GM10847 (cell line): ENCODE data around the gene CPVL.

Experiments
- POLR2A ChIP-seq: IDR thresholded peaks from 2 replicates; pipeline ENCODE4 v1.6.1; 2011; ENCODE audit not compliant: insufficient read length; ENCODE audit errors: extremely low read depth

Gene CPVL

GRCh38 chr7:29095631-29096445, 50.5 kb downstream of the CPVL start:
- no peak for TF ChIP-seq POLR2A

- TF ChIP-seq POLR2A: no peak
Measured at GRCh38 chr7:29091715-29092114, 54.6 kb downstream of the CPVL start.

- no peak for TF ChIP-seq POLR2A
Measured at GRCh38 chr7:29090836-29091601, 55.3 kb downstream of the CPVL start.

- no peak for TF ChIP-seq POLR2A
Measured at GRCh38 chr7:29090151-29090805, 56.1 kb downstream of the CPVL start.

GRCh38 chr7:29087840-29088170, 58.5 kb downstream of the CPVL start:
- TF ChIP-seq POLR2A: no peak

GRCh38 chr7:29086545-29086944, 59.8 kb downstream of the CPVL start:
- no peak for TF ChIP-seq POLR2A

GRCh38 chr7:29084832-29085231, 61.5 kb downstream of the CPVL start:
- TF ChIP-seq POLR2A: no peak

GRCh38 chr7:29080803-29081202, 65.5 kb downstream of the CPVL start:
- TF ChIP-seq POLR2A: no peak

- no peak for TF ChIP-seq POLR2A
Measured at GRCh38 chr7:29078311-29079260, 67.8 kb downstream of the CPVL start.

- TF ChIP-seq POLR2A: no peak
Measured at GRCh38 chr7:29077854-29078253, 68.5 kb downstream of the CPVL start.

- TF ChIP-seq POLR2A: no peak
Measured at GRCh38 chr7:29077176-29077575, 69.2 kb downstream of the CPVL start.

- no peak for TF ChIP-seq POLR2A
Measured at GRCh38 chr7:29076631-29077030, 69.7 kb downstream of the CPVL start.

GRCh38 chr7:29075606-29076005, 70.7 kb downstream of the CPVL start:
- no peak for TF ChIP-seq POLR2A

GRCh38 chr7:29071203-29071874, 75.0 kb downstream of the CPVL start:
- no peak for TF ChIP-seq POLR2A

- TF ChIP-seq POLR2A: no peak
Measured at GRCh38 chr7:29066641-29067040, 79.7 kb downstream of the CPVL start.
